GM23248 (cell line): ENCODE results near the gene GRAMD1B.

Experiments
- EZH2 ChIP-seq: fragments of 200-600 bp; sonication (generic); IDR thresholded peaks from 2 replicates; pipeline ENCODE4 v1.6.1; 2018; ENCODE audit warnings: antibody characterized with exemption, mild to moderate bottlenecking; ENCODE audit not compliant: insufficient read depth, poor library complexity, severe bottlenecking
- EZH2phosphoT487 ChIP-seq: fragments of 200-600 bp; sonication (generic); IDR thresholded peaks from 2 replicates; pipeline ENCODE4 v1.6.1; 2018; ENCODE audit warnings: antibody characterized with exemption, moderate library complexity, mild to moderate bottlenecking, low read depth; ENCODE audit not compliant: insufficient read depth

DNA sequence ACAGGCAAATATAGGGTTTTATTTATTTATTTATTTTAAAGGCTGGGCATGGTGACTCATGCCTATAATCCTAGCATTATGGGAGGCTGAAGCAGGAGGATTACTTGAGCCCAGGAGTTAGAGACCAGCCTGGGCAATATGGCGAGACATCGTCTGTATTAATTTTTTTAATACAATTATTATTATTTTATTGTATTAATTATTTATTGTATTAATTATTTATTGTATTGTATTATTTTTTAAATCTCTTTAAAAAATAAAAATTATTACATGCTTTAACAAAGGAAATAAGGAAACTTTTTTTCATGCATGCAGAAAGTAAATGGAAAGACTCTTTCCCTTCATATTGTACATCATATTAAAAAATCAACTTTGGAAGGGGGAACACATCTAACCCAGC, 220.8 kb downstream of the GRAMD1B start:
- TF ChIP-seq EZH2, result no peak
- no peak for TF ChIP-seq EZH2phosphoT487
